NCI-H524 (cell line): ENCODE data around the gene COL4A1.
"Not testable (repeated sequence)": the region's sequence is repeated elsewhere in the genome, so short reads cannot be mapped to it uniquely, and the experiment has no call there.

Experiments
- DNase-seq, 2 experiments: peaks; one replicate each; lab custom pipeline; 2025; lab: John Stamatoyannopoulos, UW

Gene COL4A1

GRCh38 chr13:110114316-110114715 is 192.6 kb downstream of the COL4A1 start:
- no peak for DNase-seq

- no peak for DNase-seq
Measured at GRCh38 chr13:110113284-110113764, 193.6 kb downstream of the COL4A1 start.

- DNase-seq = not testable (repeated sequence)
Measured at GRCh38 chr13:110112379-110112778, 194.6 kb downstream of the COL4A1 start.

GRCh38 chr13:110110783-110111182 is 196.2 kb downstream of the COL4A1 start:
- DNase-seq = no peak

DNA sequence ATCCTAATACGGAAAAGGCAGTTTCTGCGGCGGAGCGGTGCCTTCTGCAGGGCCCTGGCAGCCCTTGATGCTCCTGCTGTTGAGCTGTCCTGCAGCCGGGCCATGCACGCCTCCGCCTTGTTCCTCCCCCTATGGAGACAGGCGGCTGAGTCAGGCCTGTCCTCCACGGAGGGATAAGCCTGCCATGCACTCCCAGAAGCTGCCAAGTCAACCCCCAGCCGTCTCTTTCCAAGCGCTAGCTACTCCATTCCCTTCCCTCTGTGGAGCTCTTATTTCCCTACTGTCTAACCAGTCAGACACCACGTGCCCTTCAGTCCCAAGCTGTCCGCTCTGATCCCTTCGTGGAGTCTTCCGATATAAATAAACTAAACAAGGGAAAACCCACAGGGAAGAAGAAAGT is 197.0 kb downstream of the COL4A1 start:
- no peak for DNase-seq

- DNase-seq = no peak
Measured at GRCh38 chr13:110109140-110109783, 197.7 kb downstream of the COL4A1 start.

GRCh38 chr13:110108348-110109139 is 198.4 kb downstream of the COL4A1 start:
- DNase-seq = peak in 1 of 2 experiments; percentile 74

- DNase-seq = no peak
Measured at GRCh38 chr13:110107568-110108347, 199.2 kb downstream of the COL4A1 start.

DNA sequence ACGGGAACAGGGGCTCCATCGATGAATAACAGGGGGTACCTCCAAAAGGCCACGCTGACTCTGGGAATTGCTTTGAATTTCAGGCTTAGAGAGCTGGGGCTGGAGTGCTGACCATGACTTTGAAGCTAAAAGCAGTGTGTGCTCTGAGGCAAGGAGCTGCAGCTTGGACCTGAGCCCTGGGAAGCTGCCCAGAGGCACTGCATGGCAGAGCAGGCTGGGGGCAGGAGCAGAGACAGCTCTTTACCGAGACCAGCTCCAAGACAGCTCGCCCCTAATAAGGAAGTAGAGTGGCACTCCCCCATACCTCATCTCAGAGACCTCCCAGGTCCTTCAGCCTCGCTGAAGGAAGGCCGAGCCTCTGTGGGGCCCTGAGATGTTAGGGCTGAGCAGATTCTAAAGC is 200.2 kb downstream of the COL4A1 start:
- no peak for DNase-seq

DNA sequence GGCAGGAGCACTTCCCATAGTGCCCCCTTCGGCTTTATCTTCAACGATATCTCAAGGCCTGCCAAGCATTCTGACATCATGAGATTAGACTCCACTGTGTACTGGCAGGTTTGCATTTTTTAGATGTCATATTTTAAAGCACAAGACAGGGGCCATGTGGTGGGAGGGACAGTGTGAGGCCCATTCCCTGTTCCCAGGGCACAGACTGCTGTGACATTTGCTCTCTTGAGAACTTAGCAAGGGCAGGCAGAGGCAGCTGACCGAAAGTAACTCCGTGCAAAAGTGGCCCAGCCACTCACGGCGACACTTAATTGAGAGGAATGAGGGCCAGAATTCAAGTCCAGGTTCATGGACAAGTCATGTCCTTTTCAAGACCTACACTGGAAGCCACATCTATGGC is 201.8 kb downstream of the COL4A1 start:
- no peak for DNase-seq

- DNase-seq = no peak
Measured at GRCh38 chr13:110103534-110103933, 203.4 kb downstream of the COL4A1 start.

DNA sequence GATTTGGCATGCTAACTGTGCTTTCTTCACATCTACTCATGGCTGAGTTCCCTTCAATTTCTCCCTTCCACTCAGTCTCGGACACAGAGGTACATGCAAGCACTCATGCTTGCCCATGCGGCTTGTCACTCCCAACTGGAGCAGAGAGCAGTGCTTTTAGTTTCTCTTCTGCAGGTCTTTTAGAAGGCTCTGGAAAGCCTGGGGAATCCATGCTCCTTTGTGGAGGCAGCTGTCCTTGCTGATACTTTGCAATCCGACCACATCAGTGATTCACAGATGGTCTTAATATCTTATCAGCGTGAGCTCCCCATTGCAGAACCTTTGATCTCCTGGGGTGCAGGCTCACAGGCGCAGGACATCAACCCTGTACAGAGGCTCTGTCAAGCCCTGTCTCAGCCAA is 203.9 kb downstream of the COL4A1 start:
- DNase-seq = no peak

GRCh38 chr13:110102053-110102452 is 204.9 kb downstream of the COL4A1 start:
- DNase-seq = no peak

DNA sequence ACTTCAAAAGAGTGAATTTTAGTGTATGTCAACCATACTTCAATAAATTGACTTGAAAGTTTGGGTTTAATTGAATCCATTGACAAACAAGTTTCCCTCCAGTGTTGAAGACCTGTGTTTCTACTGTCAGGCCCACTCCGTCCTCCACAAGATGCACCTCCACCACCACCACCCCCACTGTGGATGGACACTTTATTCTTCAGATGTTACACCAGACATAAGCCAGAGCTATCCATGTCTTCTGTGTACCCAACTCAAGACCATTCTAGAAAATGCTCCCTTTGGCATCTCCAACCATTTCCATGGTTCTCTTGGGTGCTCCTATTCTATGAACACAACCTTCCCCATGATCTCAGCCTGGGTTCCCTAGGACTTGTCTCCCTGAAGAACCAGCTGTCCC is 207.0 kb downstream of the COL4A1 start:
- DNase-seq = no peak
